ENCODE results near the gene ANKRD29.

The ANKRD29 gene

DNA sequence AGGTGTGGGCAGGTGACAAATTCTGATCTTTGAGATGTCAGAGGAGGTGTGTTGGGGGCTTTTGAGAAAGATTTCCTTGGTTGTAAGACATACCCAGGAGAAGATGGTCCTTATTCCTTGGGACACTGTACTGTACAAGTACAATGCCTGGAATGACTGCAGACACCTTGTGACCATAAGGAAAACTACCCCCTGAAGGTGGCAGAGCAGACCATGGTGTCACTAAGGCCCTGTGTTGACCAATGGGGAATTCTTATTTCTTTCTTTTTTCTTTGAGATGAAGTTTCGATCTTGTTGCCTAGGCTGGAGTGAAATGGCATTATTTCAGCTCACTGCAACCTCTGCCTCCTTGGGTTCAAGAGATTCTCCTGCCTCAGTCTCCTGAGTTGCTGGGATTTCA is 4.4 kb upstream of the ANKRD29 start:
- H3K36me3 ChIP-seq (ENCODE audit: insufficient read depth, low read length): no peaks in the 10 kb centered on the region
- H3K27ac ChIP-seq (ENCODE audit: low read depth, low read length): no peak overlapping the region
- peaks cover 14% of the 10 kb centered on the region for H3K4me1 ChIP-seq (ENCODE audit: control insufficient read depth, insufficient read depth, low read length, unreplicated experiment)
- no peak overlapping the region for H3K4me3 ChIP-seq (ENCODE audit: low read depth, low read length)
- no peak overlapping the region for H2AFZ ChIP-seq (ENCODE audit: low read length, unreplicated experiment)
- no peaks in the 10 kb centered on the region for H3K79me2 ChIP-seq (ENCODE audit: control insufficient read depth, insufficient read depth, low read length, unreplicated experiment)
- no peaks in the 10 kb centered on the region for H3K27me3 ChIP-seq (ENCODE audit: insufficient read depth, low read length)

DNA sequence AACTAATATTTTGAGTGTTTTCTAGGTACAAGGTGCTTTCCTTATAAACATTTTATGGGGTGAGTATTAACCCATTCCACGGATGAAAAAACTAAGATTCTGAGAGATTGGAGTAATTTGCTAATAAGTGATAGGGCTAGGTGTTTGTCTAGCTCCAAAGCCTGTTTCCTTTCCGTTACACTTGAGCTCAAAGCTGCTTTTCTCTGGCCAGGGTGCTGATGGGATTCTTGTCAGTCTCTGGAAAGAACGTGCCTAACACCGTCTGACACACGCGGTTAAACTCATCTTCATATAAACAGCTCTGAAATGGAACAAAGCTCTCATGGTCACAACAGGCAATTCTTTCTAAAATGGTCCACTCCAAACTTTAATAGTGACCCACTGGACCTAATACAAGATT is 2.0 kb upstream of the ANKRD29 start:
- Histone ChIP-seq H2AFZ (ENCODE audit: low read length, unreplicated experiment) (no peak overlapping the region), H3K36me3 (ENCODE audit: insufficient read depth, low read length) (no peaks in the 10 kb centered on the region), H3K27ac (ENCODE audit: low read depth, low read length) (no peak overlapping the region), H3K27me3 (ENCODE audit: insufficient read depth, low read length) (peaks cover 10% of the 10 kb centered on the region; the same call in 1 of the 2 replicates), H3K4me3 (ENCODE audit: low read depth, low read length) (no peak overlapping the region), H3K4me1 (ENCODE audit: control insufficient read depth, insufficient read depth, low read length, unreplicated experiment) (peaks cover 11% of the 10 kb centered on the region), H3K79me2 (ENCODE audit: control insufficient read depth, insufficient read depth, low read length, unreplicated experiment) (no peaks in the 10 kb centered on the region)

DNA sequence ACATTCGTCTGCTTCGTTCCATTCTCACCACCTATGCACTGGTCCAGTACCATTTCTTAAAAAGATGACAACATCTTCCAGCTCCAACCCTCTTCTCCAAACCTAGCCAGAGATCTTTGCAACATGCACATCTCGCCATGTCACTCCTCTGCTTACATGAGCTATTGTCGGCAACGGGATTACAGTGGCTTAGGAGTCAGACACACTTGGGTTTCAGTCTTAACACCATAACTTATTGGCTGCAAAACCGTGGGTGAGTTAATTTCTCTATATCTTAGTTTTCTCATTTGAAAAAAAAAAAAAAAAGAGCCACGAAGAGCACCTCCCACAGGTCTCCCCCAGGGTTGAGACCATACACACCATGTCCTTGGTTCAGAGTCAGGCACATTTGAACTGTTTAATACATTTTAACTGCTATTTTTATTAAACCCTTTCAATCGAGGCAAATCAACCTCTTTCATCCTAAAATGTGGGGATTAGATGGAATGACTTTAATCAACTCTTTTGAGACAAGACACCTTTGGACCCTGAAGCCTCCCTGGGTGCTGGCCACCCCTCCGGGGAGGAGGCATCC is 889 bp downstream of the ANKRD29 start:
- no peaks in the 10 kb centered on the region for H3K79me2 ChIP-seq (ENCODE audit: control insufficient read depth, insufficient read depth, low read length, unreplicated experiment)
- H3K36me3 ChIP-seq (ENCODE audit: insufficient read depth, low read length): no peaks in the 10 kb centered on the region
- H2AFZ ChIP-seq (ENCODE audit: low read length, unreplicated experiment): peak overlapping the region; percentile 97
- H3K27ac ChIP-seq (ENCODE audit: low read depth, low read length): no peak overlapping the region
- peaks cover 11% of the 10 kb centered on the region for H3K4me1 ChIP-seq (ENCODE audit: control insufficient read depth, insufficient read depth, low read length, unreplicated experiment)
- H3K4me3 ChIP-seq (ENCODE audit: low read depth, low read length): peak overlapping the region; percentile 85
- H3K27me3 ChIP-seq (ENCODE audit: insufficient read depth, low read length): peaks cover 10% of the 10 kb centered on the region; the same call in 1 of the 2 replicates

DNA sequence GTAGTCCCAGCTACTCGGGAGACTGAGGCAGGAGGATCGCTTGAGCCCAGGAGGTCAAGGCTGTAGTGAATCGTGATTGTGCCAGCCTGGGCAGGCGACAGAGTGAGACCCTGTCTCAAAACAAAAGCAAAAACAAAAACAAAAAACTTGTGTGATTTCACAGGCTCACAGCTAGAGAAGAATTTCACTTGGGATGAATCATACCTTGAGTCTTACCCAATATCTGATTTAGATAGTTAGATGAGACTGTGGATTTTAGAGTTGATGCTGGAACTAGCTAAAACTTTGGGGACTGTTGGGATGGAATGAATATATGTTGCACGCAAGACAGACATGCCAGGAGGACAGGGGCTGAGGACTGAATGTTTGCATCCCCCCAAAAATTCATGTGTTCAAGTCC is 4.4 kb downstream of the ANKRD29 start:
- Histone ChIP-seq H3K4me3 (ENCODE audit: low read depth, low read length) (no peak overlapping the region), H3K79me2 (ENCODE audit: control insufficient read depth, insufficient read depth, low read length, unreplicated experiment) (no peaks in the 10 kb centered on the region), H3K27ac (ENCODE audit: low read depth, low read length) (no peak overlapping the region), H3K4me1 (ENCODE audit: control insufficient read depth, insufficient read depth, low read length, unreplicated experiment) (peaks cover 11% of the 10 kb centered on the region), H3K36me3 (ENCODE audit: insufficient read depth, low read length) (no peaks in the 10 kb centered on the region), H2AFZ (ENCODE audit: low read length, unreplicated experiment) (no peak overlapping the region), H3K27me3 (ENCODE audit: insufficient read depth, low read length) (peaks cover 10% of the 10 kb centered on the region; the same call in 1 of the 2 replicates)

DNA sequence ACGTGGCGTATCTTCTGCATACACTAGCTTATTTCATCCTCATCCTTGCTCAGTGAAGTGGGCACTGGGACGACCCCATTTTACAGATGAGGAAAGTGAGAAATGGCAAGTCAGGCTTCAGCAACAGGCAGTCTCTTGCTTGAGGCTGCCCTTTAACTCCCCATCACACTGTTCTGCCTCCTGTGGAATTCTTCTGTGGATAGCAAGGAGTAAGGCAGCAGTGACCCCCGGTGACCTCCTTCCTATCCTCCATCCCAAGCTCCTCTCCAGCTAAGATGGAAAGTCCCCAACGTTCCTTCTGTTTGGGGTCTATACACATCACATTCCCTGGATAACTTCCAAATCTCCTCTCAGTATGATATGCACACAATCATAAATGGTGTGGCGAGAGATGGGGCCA is 10.5 kb downstream of the ANKRD29 start:
- Histone ChIP-seq H3K27ac (ENCODE audit: low read depth, low read length) (no peak overlapping the region), H2AFZ (ENCODE audit: low read length, unreplicated experiment) (no peak overlapping the region), H3K27me3 (ENCODE audit: insufficient read depth, low read length) (no peaks in the 10 kb centered on the region), H3K36me3 (ENCODE audit: insufficient read depth, low read length) (no peaks in the 10 kb centered on the region), H3K79me2 (ENCODE audit: control insufficient read depth, insufficient read depth, low read length, unreplicated experiment) (no peaks in the 10 kb centered on the region), H3K4me1 (ENCODE audit: control insufficient read depth, insufficient read depth, low read length, unreplicated experiment) (peaks cover 16% of the 10 kb centered on the region), H3K4me3 (ENCODE audit: low read depth, low read length) (no peak overlapping the region)

DNA sequence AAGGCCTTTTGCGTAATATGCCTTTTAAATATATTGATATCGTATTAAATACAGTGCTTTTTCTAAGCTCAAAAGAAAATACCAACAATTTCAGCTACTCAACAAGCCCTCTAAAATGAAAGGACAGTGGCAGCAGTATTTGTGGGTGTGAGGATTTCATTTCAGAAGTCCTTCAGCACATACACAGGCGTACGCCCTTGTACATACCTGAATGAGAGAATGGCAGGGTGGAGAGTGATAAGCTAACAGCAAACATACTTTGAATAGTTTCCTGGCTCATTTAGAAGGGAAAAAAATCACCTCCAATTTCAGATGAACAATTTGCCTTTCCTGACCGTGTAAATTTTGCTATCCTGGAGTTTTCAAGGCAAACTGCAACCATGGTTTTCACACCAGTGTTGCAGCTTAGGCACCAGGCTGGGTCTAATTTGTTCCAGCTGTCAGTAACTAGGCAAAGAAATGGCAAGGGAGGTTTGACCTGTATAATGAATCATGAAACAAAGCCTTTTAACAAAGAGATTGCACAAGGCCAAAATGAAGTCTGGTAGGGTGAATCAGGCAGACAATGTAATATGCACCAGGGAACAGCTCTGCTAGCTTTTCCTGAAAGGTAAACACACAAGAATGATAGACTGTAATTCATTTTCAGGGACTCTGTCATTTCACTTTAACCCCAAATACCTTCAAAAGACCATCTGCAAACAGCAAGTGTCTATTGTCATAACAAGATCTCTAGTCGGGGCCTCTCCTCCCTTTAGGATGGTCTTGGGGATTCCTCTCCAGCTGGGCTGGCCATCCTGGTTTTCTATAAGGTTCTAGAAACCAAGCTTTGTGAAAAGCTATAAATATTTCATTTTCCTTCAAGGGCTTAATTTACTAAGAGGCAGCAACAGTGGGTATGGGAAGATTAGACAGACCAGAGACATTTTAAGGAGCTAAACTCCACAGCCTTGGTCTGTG is 11.5 kb downstream of the ANKRD29 start:
- H3K36me3 ChIP-seq (ENCODE audit: insufficient read depth, low read length): no peaks in the 10 kb centered on the region
- no peak overlapping the region; the same call in 1 of the 2 replicates for H3K27ac ChIP-seq (ENCODE audit: low read depth, low read length)
- H3K79me2 ChIP-seq (ENCODE audit: control insufficient read depth, insufficient read depth, low read length, unreplicated experiment): no peaks in the 10 kb centered on the region
- H2AFZ ChIP-seq (ENCODE audit: low read length, unreplicated experiment): no peak overlapping the region
- H3K27me3 ChIP-seq (ENCODE audit: insufficient read depth, low read length): no peaks in the 10 kb centered on the region
- no peak overlapping the region for H3K4me3 ChIP-seq (ENCODE audit: low read depth, low read length)
- peaks cover 16% of the 10 kb centered on the region for H3K4me1 ChIP-seq (ENCODE audit: control insufficient read depth, insufficient read depth, low read length, unreplicated experiment)

DNA sequence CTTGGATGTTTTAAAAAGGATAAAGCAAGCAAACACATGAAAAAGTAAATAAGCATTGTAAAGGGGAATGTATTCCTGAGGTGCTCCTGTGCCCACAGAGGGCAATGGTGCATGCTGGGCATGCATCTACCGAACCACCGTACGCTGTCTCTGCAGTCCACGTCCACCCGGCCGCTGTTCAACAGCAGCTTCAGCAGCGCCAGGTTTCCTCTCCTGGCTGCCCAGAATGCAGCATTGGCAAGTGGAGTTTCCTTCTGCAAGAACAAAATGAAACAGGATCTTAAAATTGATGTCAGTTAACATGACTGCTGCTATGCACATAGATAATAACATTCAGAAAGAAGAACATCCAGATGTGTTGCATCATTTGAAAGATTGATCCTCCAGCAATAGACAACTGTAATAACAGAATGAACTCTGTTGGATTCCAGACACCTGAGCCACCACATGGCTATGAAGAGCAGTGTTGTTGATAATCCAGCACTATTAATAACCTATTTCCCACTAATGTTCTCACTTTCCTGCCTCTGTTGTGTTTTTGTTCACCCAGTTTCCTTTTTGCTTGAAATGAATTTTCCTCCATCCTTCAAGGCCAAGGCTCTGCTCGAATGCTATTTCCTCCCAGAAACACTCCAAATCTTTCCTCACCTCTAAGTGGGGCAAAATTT is 13.6 kb downstream of the ANKRD29 start:
- H3K36me3 ChIP-seq (ENCODE audit: insufficient read depth, low read length): no peaks in the 10 kb centered on the region
- peaks cover 16% of the 10 kb centered on the region for H3K4me1 ChIP-seq (ENCODE audit: control insufficient read depth, insufficient read depth, low read length, unreplicated experiment)
- H3K79me2 ChIP-seq (ENCODE audit: control insufficient read depth, insufficient read depth, low read length, unreplicated experiment): no peaks in the 10 kb centered on the region
- H2AFZ ChIP-seq (ENCODE audit: low read length, unreplicated experiment): no peak overlapping the region
- no peaks in the 10 kb centered on the region for H3K27me3 ChIP-seq (ENCODE audit: insufficient read depth, low read length)
- H3K4me3 ChIP-seq (ENCODE audit: low read depth, low read length): no peak overlapping the region
- H3K27ac ChIP-seq (ENCODE audit: low read depth, low read length): no peak overlapping the region

DNA sequence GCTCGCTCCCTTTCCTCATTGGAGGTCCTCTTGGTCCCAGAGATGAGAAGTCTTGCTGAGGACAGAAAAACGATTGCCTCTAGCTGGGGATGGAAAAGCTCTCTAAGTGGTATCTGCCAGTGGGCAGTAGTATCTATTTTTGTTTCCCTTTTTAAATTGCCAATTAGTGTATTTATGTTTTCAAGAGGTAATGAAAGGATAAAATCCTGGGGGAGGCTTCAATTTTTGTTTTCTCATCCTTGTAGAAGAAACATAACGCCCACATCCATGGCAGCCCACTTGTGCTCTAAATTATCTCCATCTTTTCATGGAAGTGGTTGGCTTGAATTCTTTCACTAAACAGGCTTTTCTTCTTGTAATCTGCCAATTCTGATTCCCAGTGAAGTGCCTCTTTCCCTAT is 14.3 kb downstream of the ANKRD29 start:
- Histone ChIP-seq H3K79me2 (ENCODE audit: control insufficient read depth, insufficient read depth, low read length, unreplicated experiment) (no peaks in the 10 kb centered on the region), H3K4me3 (ENCODE audit: low read depth, low read length) (no peak overlapping the region), H2AFZ (ENCODE audit: low read length, unreplicated experiment) (no peak overlapping the region), H3K4me1 (ENCODE audit: control insufficient read depth, insufficient read depth, low read length, unreplicated experiment) (peaks cover 16% of the 10 kb centered on the region), H3K36me3 (ENCODE audit: insufficient read depth, low read length) (no peaks in the 10 kb centered on the region), H3K27me3 (ENCODE audit: insufficient read depth, low read length) (no peaks in the 10 kb centered on the region), H3K27ac (ENCODE audit: low read depth, low read length) (no peak overlapping the region)

DNA sequence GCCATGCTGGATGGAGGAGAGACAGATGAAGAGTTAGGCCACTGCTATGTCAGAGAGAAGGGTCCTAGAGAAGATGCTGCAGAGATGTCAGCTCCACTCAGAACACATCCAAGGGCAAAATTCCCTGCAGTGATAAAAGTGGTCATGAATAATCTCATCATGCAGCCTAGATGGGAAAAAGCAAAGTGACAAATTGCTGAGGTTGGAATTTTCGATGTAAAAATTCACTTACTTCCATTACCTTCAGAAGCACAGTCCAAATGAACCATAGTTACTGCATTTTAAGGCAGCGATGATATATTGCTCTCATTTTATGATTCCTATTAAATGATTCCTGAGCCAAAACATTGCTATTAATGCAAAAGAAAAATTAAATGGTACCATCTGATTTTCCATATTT is 16.4 kb downstream of the ANKRD29 start:
- H3K4me1 ChIP-seq (ENCODE audit: control insufficient read depth, insufficient read depth, low read length, unreplicated experiment): peaks cover 9% of the 10 kb centered on the region
- H3K4me3 ChIP-seq (ENCODE audit: low read depth, low read length): no peak overlapping the region
- no peaks in the 10 kb centered on the region for H3K36me3 ChIP-seq (ENCODE audit: insufficient read depth, low read length)
- H3K79me2 ChIP-seq (ENCODE audit: control insufficient read depth, insufficient read depth, low read length, unreplicated experiment): no peaks in the 10 kb centered on the region
- no peak overlapping the region for H3K27ac ChIP-seq (ENCODE audit: low read depth, low read length)
- no peak overlapping the region for H2AFZ ChIP-seq (ENCODE audit: low read length, unreplicated experiment)
- H3K27me3 ChIP-seq (ENCODE audit: insufficient read depth, low read length): no peaks in the 10 kb centered on the region

DNA sequence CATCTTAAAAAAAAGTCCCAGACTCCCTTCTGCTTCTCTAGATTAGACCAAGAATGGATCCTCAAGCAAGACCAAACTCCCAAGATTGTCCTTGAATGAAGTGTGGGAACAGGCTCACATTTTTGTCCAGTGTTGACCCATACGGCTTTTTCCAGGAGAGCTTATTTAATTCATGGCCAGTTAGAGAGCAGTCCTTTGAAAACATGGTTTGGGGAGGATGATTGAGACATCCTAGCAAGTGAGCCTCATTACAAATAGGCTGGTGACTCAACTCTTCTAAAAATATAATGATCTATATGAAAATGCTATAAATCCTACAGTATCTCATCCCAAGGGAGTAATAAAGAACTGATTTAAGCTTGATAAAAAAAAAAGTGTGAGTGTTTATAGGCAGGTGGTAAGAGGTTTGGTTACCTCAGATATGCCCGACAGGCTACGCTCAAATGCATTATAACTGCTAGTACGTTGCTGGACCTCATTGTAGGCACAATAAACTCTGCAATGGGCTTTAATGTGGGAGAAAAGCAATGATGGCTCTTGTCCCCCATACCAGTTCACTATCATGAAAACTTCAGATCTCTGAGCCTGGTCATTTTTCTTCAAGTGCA is 17.0 kb downstream of the ANKRD29 start:
- Histone ChIP-seq H3K36me3 (ENCODE audit: insufficient read depth, low read length) (no peaks in the 10 kb centered on the region), H3K79me2 (ENCODE audit: control insufficient read depth, insufficient read depth, low read length, unreplicated experiment) (no peaks in the 10 kb centered on the region), H3K4me3 (ENCODE audit: low read depth, low read length) (no peak overlapping the region), H3K27me3 (ENCODE audit: insufficient read depth, low read length) (no peaks in the 10 kb centered on the region), H3K4me1 (ENCODE audit: control insufficient read depth, insufficient read depth, low read length, unreplicated experiment) (peaks cover 3% of the 10 kb centered on the region), H2AFZ (ENCODE audit: low read length, unreplicated experiment) (no peak overlapping the region), H3K27ac (ENCODE audit: low read depth, low read length) (no peak overlapping the region)
